Sciatic nerve (tissue), 2 donors: ENCODE measurements around the gene INPP5D. TPM values are rescaled to one million over a fixed set of nuclear protein-coding genes. Genes with fewer than 3 reads are reported as not detected.

ENCODE experiments used
- ATAC-seq: fragments of 200-7000 bp; cut with Tn5 transposase; one replicate; pipeline ENCODE4 v1.9.1; 2020; ENCODE audit warnings: mild to moderate bottlenecking, moderate library complexity
- DNase-seq: peaks from one replicate; pipeline ENCODE4 v3.0.0-alpha.2; 2020; ENCODE audit warnings: low spot score
- intact Hi-C: fragments of 100-400 bp; cut with DNase I; formaldehyde crosslinking; loops from one replicate; pipeline ENCODE4 v1.14.2; 2022
- total RNA-seq: library from RNA; stranded (reverse); fragmentation: NEBNext Ultra II Directional; extraction: Animal tissue kit (Norgen Biotek cat#: 25700); gene quantifications from one replicate; pipeline ENCODE4 v1.2.1, GENCODE V29; 2021
- donor health status: DM: no; HTN: no; CAD: no.
- donor health status: DM: no; HTN: no; CAD: no.

INPP5D gene
- total RNA-seq, 1 donor from 2014 or later = 56.3 TPM

- intact Hi-C loops = no loop called here
- ATAC-seq = no peak
- DNase-seq = no peak
Observed at GRCh38 chr2:233235977-233236376, 175.8 kb downstream of the INPP5D start.

- DNase-seq = no peak
- intact Hi-C loops = no loop called here
- ATAC-seq = no peak
Observed at GRCh38 chr2:233236820-233237589, 176.9 kb downstream of the INPP5D start.

- no peak for ATAC-seq
- intact Hi-C loops = no loop called here
- no peak for DNase-seq
Observed at GRCh38 chr2:233240897-233241296, 180.8 kb downstream of the INPP5D start.

GRCh38 chr2:233241803-233242202, 181.7 kb downstream of the INPP5D start:
- ATAC-seq (peak; percentile 34), DNase-seq (no peak)
- intact Hi-C loops = no loop called here

GRCh38 chr2:233242231-233242927, 182.2 kb downstream of the INPP5D start:
- intact Hi-C loops = no loop called here
- ATAC-seq (peak; percentile 79), DNase-seq (no peak)

- no peak for ATAC-seq
- intact Hi-C loops = no loop called here
Observed at GRCh38 chr2:233243348-233243747, 183.2 kb downstream of the INPP5D start.

GRCh38 chr2:233244818-233245217, 184.7 kb downstream of the INPP5D start:
- no peak for ATAC-seq
- intact Hi-C loops = no loop called here
- no peak for DNase-seq

More at GRCh38 chr2:233243348-233243747, 183.2 kb downstream of the INPP5D start:
- no peak for DNase-seq

- intact Hi-C loops = no loop called here
- ATAC-seq (no peak), DNase-seq (no peak)
Observed at GRCh38 chr2:233245406-233245805, 185.3 kb downstream of the INPP5D start.

GRCh38 chr2:233247116-233247515, 187.0 kb downstream of the INPP5D start:
- intact Hi-C loops = no loop called here
- DNase-seq = no peak

GRCh38 chr2:233247744-233248143, 187.6 kb downstream of the INPP5D start:
- ATAC-seq = no peak
- no peak for DNase-seq
- intact Hi-C loops = no loop called here

More at GRCh38 chr2:233247116-233247515, 187.0 kb downstream of the INPP5D start:
- ATAC-seq = no peak

GRCh38 chr2:233248999-233249398, 188.9 kb downstream of the INPP5D start:
- DNase-seq (no peak), ATAC-seq (no peak)
- intact Hi-C loops = no loop called here

GRCh38 chr2:233250568-233250967, 190.4 kb downstream of the INPP5D start:
- intact Hi-C loops = loop anchor here (5.0 kb wide), 1 partner anchor 398 kb away; no protein-coding TSS in a partner anchor
- no peak for ATAC-seq
- DNase-seq = no peak

- DNase-seq (no peak), ATAC-seq (no peak)
- intact Hi-C loops = loop anchor here (5.0 kb wide), 1 partner anchor 399 kb away; no protein-coding TSS in a partner anchor
Observed at GRCh38 chr2:233250985-233251305, 190.8 kb downstream of the INPP5D start.

- peak; percentile 97 for DNase-seq
- intact Hi-C loops = loop anchor here (5.0 kb wide), 1 partner anchor 399 kb away; no protein-coding TSS in a partner anchor
- peak; percentile 100 for ATAC-seq
Observed at GRCh38 chr2:233251306-233252116, 191.4 kb downstream of the INPP5D start, which contains the start of gene ATG16L1. Gene ATG16L1, plus strand, starts transcription at chr2:233251673. Its CDS starts 155 bp downstream, at chr2:233251828.

- ATAC-seq = no peak
- intact Hi-C loops = loop anchor here (5.0 kb wide), 1 partner anchor 400 kb away; no protein-coding TSS in a partner anchor
- DNase-seq = no peak
Observed at GRCh38 chr2:233252227-233252626, 192.1 kb downstream of the INPP5D start.

GRCh38 chr2:233255151-233255550, 195.0 kb downstream of the INPP5D start:
- ATAC-seq = no peak
- intact Hi-C loops = no loop called here
- no peak for DNase-seq

GRCh38 chr2:233256048-233256447, 195.9 kb downstream of the INPP5D start:
- DNase-seq (no peak), ATAC-seq (no peak)
- intact Hi-C loops = no loop called here
